Measurements from ENCODE around the gene ASCL2. TPM values are rescaled to one million over a fixed set of nuclear protein-coding genes. Genes with fewer than 3 reads are reported as not detected.
A peak's percentile ranks its signal among the peaks of the same experiment; 100 is the strongest.

The ASCL2 gene
- total RNA-seq, 3 donors from 2014 or later = 0.96 to 4.8 (median 3.3) TPM

DNA sequence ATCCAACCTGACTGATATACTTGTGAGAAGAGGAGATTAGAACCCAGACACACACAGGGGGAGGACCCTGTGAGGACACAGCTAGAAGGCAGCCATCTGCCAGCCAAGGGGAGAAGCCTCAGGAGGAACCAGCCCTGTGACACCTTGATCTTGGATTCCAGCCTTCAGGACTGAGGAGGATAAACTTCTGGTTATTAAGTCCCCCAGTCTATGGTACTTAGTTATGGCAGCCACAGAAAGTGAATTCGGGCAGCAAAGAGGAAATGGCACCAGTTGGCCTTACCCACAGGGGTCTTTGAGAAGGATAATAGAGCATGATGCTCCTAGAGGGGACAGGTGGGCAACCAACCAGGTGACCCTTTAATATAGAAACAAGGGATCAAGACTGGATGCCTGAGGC lies 49.4 kb downstream of the ASCL2 start:
- DNase-seq (ENCODE audit: low spot score in 2 of 2) = no peak
- TF ChIP-seq POLR2AphosphoS5 (IDR thresholded peaks at IDR 0.05) = no peak
- no peak for TF ChIP-seq POLR2A (IDR thresholded peaks at IDR 0.05)
- TF ChIP-seq, protein P1, sequence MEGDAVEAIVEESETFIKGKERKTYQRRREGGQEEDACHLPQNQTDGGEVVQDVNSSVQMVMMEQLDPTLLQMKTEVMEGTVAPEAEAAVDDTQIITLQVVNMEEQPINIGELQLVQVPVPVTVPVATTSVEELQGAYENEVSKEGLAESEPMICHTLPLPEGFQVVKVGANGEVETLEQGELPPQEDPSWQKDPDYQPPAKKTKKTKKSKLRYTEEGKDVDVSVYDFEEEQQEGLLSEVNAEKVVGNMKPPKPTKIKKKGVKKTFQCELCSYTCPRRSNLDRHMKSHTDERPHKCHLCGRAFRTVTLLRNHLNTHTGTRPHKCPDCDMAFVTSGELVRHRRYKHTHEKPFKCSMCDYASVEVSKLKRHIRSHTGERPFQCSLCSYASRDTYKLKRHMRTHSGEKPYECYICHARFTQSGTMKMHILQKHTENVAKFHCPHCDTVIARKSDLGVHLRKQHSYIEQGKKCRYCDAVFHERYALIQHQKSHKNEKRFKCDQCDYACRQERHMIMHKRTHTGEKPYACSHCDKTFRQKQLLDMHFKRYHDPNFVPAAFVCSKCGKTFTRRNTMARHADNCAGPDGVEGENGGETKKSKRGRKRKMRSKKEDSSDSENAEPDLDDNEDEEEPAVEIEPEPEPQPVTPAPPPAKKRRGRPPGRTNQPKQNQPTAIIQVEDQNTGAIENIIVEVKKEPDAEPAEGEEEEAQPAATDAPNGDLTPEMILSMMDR (IDR thresholded peaks at IDR 0.05) = no peak

DNA sequence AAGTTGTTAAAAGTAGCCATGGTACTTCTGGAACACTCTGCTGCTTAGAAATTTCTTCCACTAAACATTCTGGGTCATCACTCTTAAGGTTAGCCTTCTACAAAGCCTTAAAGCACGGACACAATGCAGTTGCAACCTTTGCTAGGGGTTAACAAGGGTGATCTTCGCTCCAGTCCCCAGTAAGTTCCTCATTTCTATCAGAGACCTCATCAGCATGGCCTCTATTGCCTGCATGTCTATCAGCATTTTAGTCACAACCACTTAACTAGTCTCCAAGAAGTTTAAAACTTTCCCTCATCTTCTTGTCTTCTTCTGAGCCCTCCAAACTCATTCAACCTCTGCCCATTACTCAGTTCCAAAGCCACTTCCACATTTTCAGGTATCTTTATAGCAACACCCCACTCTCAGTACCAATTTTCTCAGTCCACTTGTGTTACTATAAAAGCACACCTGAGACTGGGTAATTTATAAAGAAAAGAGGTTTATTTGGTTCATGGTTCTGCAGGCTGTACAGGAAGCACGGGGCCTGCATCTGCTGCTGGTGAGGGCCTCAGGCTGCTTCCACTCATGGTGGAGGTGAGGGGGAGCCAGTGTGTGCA lies 50.1 kb downstream of the ASCL2 start:
- no peaks in the 10 kb centered on the region for H3K36me3 ChIP-seq
- H3K4me3 ChIP-seq = no peak overlapping the region
- intact Hi-C loops (cut with DNase I; ENCODE audit: low total_unique reads) = no loop called here
- TF ChIP-seq, protein P1 (IDR thresholded peaks at IDR 0.05) = no peak
- no peak for TF ChIP-seq POLR2A (IDR thresholded peaks at IDR 0.05)
- no peak for TF ChIP-seq POLR2AphosphoS5 (IDR thresholded peaks at IDR 0.05)
- no peak for DNase-seq (ENCODE audit: low spot score in 2 of 2)
- no peaks in the 10 kb centered on the region for H3K4me1 ChIP-seq
- H3K9me3 ChIP-seq = no peaks in the 10 kb centered on the region
- H3K27me3 ChIP-seq = no peaks in the 10 kb centered on the region
- H3K27ac ChIP-seq = no peak overlapping the region

More for the DNA sequence above, 49.4 kb downstream of the ASCL2 start:
- Histone ChIP-seq H3K4me1 (no peaks in the 10 kb centered on the region), H3K27me3 (no peaks in the 10 kb centered on the region), H3K9me3 (no peaks in the 10 kb centered on the region), H3K36me3 (no peaks in the 10 kb centered on the region), H3K4me3 (no peak overlapping the region), H3K27ac (no peak overlapping the region)
- intact Hi-C loops (cut with DNase I; ENCODE audit: low total_unique reads) = no loop called here

GRCh38 chr11:2219318-2220017 lies 50.9 kb downstream of the ASCL2 start:
- TF ChIP-seq POLR2AphosphoS5 (IDR thresholded peaks at IDR 0.05) (no peak), POLR2A (IDR thresholded peaks at IDR 0.05) (no peak)
- TF ChIP-seq, protein P1 (IDR thresholded peaks at IDR 0.05) = no peak
- no peaks in the 10 kb centered on the region for H3K4me1 ChIP-seq
- H3K9me3 ChIP-seq = no peaks in the 10 kb centered on the region
- intact Hi-C loops (cut with DNase I; ENCODE audit: low total_unique reads) = no loop called here
- no peaks in the 10 kb centered on the region for H3K36me3 ChIP-seq
- peak; percentile 12 to 22 for DNase-seq (ENCODE audit: low spot score in 2 of 2)
- no peak overlapping the region for H3K4me3 ChIP-seq
- no peak overlapping the region for H3K27ac ChIP-seq
- no peaks in the 10 kb centered on the region for H3K27me3 ChIP-seq

Other genes starting within 250 kb of the ASCL2 start
- 10 to 100 TPM; 13.6 to 65.7 (median 65.2) TPM for gene IGF2, start 131.2 kb downstream of the ASCL2 start, total RNA-seq
- not detected for gene INS, start 109.4 kb downstream of the ASCL2 start, total RNA-seq
- not detected for gene TH, start 98.8 kb downstream of the ASCL2 start, total RNA-seq
- gene C11orf21, start 31.3 kb upstream of the ASCL2 start, total RNA-seq = 1 to 10 TPM in 1 of 3 donors, under 1 TPM in 2; 0.33 to 1.0 (median 0.96) TPM
- gene TSPAN32, start 31.4 kb upstream of the ASCL2 start, total RNA-seq = 1 to 10 TPM in 2 of 3 donors, under 1 TPM in 1; 0.33 to 2.4 (median 1.0) TPM
- gene CD81, start 106.7 kb upstream of the ASCL2 start, total RNA-seq = 100 to 1,000 TPM; 311 to 770 (median 330) TPM
- gene TSSC4, start 130.2 kb upstream of the ASCL2 start, total RNA-seq = 10 to 100 TPM; 36.8 to 44.9 (median 37.2) TPM
- not detected for gene TRPM5, start 173.9 kb upstream of the ASCL2 start, total RNA-seq
- gene KCNQ1, start 174.4 kb upstream of the ASCL2 start, total RNA-seq = 1 to 10 TPM; 3.6 to 6.2 (median 5.1) TPM